GM23338 (cell line): ENCODE measurements around the gene RALBP1. TPM values are rescaled to one million over a fixed set of nuclear protein-coding genes. Genes with fewer than 3 reads are reported as not detected.

Experiments
- ATAC-seq: fragments of 200-7000 bp; cut with Tn5 transposase; 3 replicates; pipeline ENCODE4 v1.9.1; 2020
- DNase-seq: peaks from one replicate; pipeline ENCODE4 v3.0.0-alpha.2; 2015; ENCODE audit warnings: low spot score
- H2AFZ ChIP-seq: fragments of 200-600 bp; sonication (generic); 2 replicates; pipeline ENCODE4 v1.8.0; 2016; ENCODE audit warnings: antibody characterized with exemption, mild to moderate bottlenecking, moderate library complexity
- H3F3A ChIP-seq: fragments of 200-600 bp; sonication (generic); replicated peaks from 2 replicates; pipeline ENCODE4 v1.8.0; 2017; ENCODE audit warnings: antibody characterized with exemption, mixed run types, low read depth
- H3K27ac ChIP-seq: fragments of 200-600 bp; sonication (generic); 2 replicates; pipeline ENCODE4 v1.6.1; 2016; ENCODE audit warnings: low read depth
- H3K27me3 ChIP-seq: fragments of 200-600 bp; sonication (generic); 2 replicates; pipeline ENCODE4 v1.8.0; 2016; ENCODE audit warnings: mild to moderate bottlenecking, mixed run types, moderate library complexity; ENCODE audit not compliant: insufficient read depth
- H3K36me3 ChIP-seq: fragments of 200-600 bp; sonication (generic); 2 replicates; pipeline ENCODE4 v1.8.0; 2016; ENCODE audit warnings: mild to moderate bottlenecking; ENCODE audit not compliant: insufficient read depth
- H3K4me1 ChIP-seq: fragments of 200-600 bp; sonication (generic); 2 replicates; pipeline ENCODE4 v1.8.0; 2016; ENCODE audit warnings: mild to moderate bottlenecking, moderate library complexity; ENCODE audit not compliant: insufficient read depth
- H3K4me2 ChIP-seq: fragments of 200-600 bp; sonication (generic); 2 replicates; pipeline ENCODE4 v1.7.1; 2017; ENCODE audit warnings: mixed run types
- H3K4me3 ChIP-seq: fragments of 200-600 bp; sonication (generic); 2 replicates; pipeline ENCODE4 v1.6.1; 2016; ENCODE audit warnings: mixed run types
- H3K79me2 ChIP-seq: fragments of 200-600 bp; sonication (generic); replicated peaks from 2 replicates; pipeline ENCODE4 v1.8.0; 2017; ENCODE audit warnings: mild to moderate bottlenecking; ENCODE audit not compliant: insufficient read depth
- H3K9me2 ChIP-seq: fragments of 200-600 bp; sonication (generic); 2 replicates; pipeline ENCODE4 v1.8.0; 2017; ENCODE audit not compliant: insufficient read depth
- H4K20me1 ChIP-seq: fragments of 200-600 bp; sonication (generic); replicated peaks from 2 replicates; pipeline ENCODE4 v1.8.0; 2017; ENCODE audit warnings: mild to moderate bottlenecking; ENCODE audit not compliant: insufficient read depth
- H3K27ac Mint-ChIP-seq: 2 replicates; pipeline ENCODE4 v1.8.0; 2020; ENCODE audit warnings: inconsistent platforms, mild to moderate bottlenecking, moderate library complexity, mixed read lengths
- H3K27me3 Mint-ChIP-seq: 3 replicates; pipeline ENCODE4 v1.8.0; 2022; ENCODE audit warnings: low read depth, mild to moderate bottlenecking, moderate library complexity, mixed read lengths, inconsistent platforms; ENCODE audit not compliant: insufficient read depth, poor library complexity
- H3K36me3 Mint-ChIP-seq: 3 replicates; pipeline ENCODE4 v1.8.0; 2021; ENCODE audit warnings: low read depth, mild to moderate bottlenecking, inconsistent platforms, moderate library complexity, mixed read lengths
- H3K4me1 Mint-ChIP-seq: 3 replicates; pipeline ENCODE4 v1.8.0; 2020; ENCODE audit warnings: mild to moderate bottlenecking, inconsistent platforms, mixed read lengths
- H3K4me3 Mint-ChIP-seq: 3 replicates; pipeline ENCODE4 v1.8.0; 2021; ENCODE audit warnings: moderate library complexity, mild to moderate bottlenecking, inconsistent platforms, mixed read lengths
- H3K9me3 Mint-ChIP-seq: 3 replicates; pipeline ENCODE4 v1.8.0; 2020; ENCODE audit warnings: moderate library complexity, mild to moderate bottlenecking, inconsistent platforms, mixed read lengths
- CREB1 ChIP-seq: fragments of 250-450 bp; sonication (Bioruptor Pico); IDR thresholded peaks from 2 replicates; pipeline ENCODE4 v1.5.0; 2020; ENCODE audit warnings: low read depth, mild to moderate bottlenecking, moderate library complexity
- ETS1 ChIP-seq: IDR thresholded peaks from 2 replicates; pipeline ENCODE4 v1.6.1; 2016; ENCODE audit warnings: antibody characterized with exemption
- EZH2 ChIP-seq: fragments of 200-600 bp; sonication (generic); IDR thresholded peaks from one replicate; pipeline ENCODE4 v1.8.0; 2017; ENCODE audit warnings: antibody characterized with exemption, mild to moderate bottlenecking, low read depth; ENCODE audit not compliant: unreplicated experiment
- EZH2phosphoT487 ChIP-seq: fragments of 200-600 bp; sonication (generic); IDR thresholded peaks from one replicate; pipeline ENCODE4 v1.8.1; 2018; ENCODE audit warnings: antibody characterized with exemption; ENCODE audit not compliant: unreplicated experiment
- JUNB ChIP-seq: IDR thresholded peaks from one replicate; pipeline ENCODE4 v1.6.1; 2016; ENCODE audit warnings: antibody characterized with exemption; ENCODE audit not compliant: unreplicated experiment
- NANOG ChIP-seq: IDR thresholded peaks from 2 replicates; pipeline ENCODE4 v1.6.1; 2016; ENCODE audit warnings: antibody characterized with exemption, borderline replicate concordance
- POLR2AphosphoS5 ChIP-seq: IDR thresholded peaks from 2 replicates; pipeline ENCODE4 v1.6.1; 2016; ENCODE audit warnings: antibody characterized with exemption, low read depth
- REST ChIP-seq: IDR thresholded peaks from one replicate; pipeline ENCODE4 v1.6.1; 2018; ENCODE audit warnings: antibody characterized with exemption; ENCODE audit not compliant: unreplicated experiment
- STAT1 ChIP-seq: IDR thresholded peaks from one replicate; pipeline ENCODE4 v1.6.1; 2016; ENCODE audit warnings: antibody characterized with exemption; ENCODE audit not compliant: unreplicated experiment
- ZNF114 ChIP-seq: fragments of 250-450 bp; sonication (Bioruptor Pico); IDR thresholded peaks from 2 replicates; pipeline ENCODE4 v1.5.0; 2020; ENCODE audit warnings: mild to moderate bottlenecking, moderate library complexity
- ZNF331 ChIP-seq: fragments of 250-450 bp; sonication (Bioruptor Pico); IDR thresholded peaks from 2 replicates; pipeline ENCODE4 v1.5.0; 2020; ENCODE audit warnings: low read depth, mild to moderate bottlenecking, moderate library complexity
- polyA plus RNA-seq: library from polyadenylated mRNA; unstranded; fragments of >200 nt; fragmentation: Nextera tagmentation; extraction: Ambion mirVana; gene quantifications from 2 replicates; pipeline ENCODE4 v1.2.1, GENCODE V29; 2016
- total RNA-seq: library from RNA; depleted of rRNA; stranded (reverse); fragments of >200 nt; shearing (Covaris generic); gene quantifications from 2 replicates; pipeline ENCODE4 v1.2.3, GENCODE V29; 2014
- TF ChIP-seq, protein P1 (sequence below): fragments of 250-450 bp; sonication (Bioruptor Pico); IDR thresholded peaks from 2 replicates; pipeline ENCODE4 v1.5.0; 2020; ENCODE audit warnings: mild to moderate bottlenecking, moderate library complexity
- TF ChIP-seq, protein P2 (sequence below), 2 experiments: fragments of 200-600 bp in 1 of 2; sonication (generic) in 1 of 2; conservative IDR thresholded peaks; 2 replicates each; pipeline versions ENCODE4 v1.5.1 to v1.6.1; 2016 to 2017; ENCODE audit warnings: antibody characterized with exemption in 2 of 2, low read depth in 2 of 2, mild to moderate bottlenecking in 2 of 2, moderate library complexity in 1 of 2

Gene RALBP1
- total and polyA plus RNA-seq, 2 experiments from 2014 or later = 80.9 to 103 TPM

GRCh38 chr18:9482790-9483189 lies 7.5 kb downstream of the RALBP1 start:
- Histone ChIP-seq H4K20me1 (peaks cover 16% of the 10 kb centered on the region), H3K4me1 (no peaks in the 10 kb centered on the region; the same call in 1 of the 2 replicates), H3F3A (no peaks in the 10 kb centered on the region), H3K27me3 (no peaks in the 10 kb centered on the region), H3K9me2 (peaks cover 3% of the 10 kb centered on the region; the same call in 1 of the 2 replicates), H3K4me3 (no peak overlapping the region), H3K36me3 (no peaks in the 10 kb centered on the region; the same call in 1 of the 2 replicates), H3K79me2 (peaks cover 96% of the 10 kb centered on the region), H3K27ac (no peak overlapping the region), H2AFZ (no peak overlapping the region), H3K4me2 (no peak overlapping the region)
- Mint-ChIP-seq H3K4me3 (no peak overlapping the region), H3K36me3 (peaks cover 30% of the 10 kb centered on the region), H3K4me1 (no peaks in the 10 kb centered on the region), H3K27me3 (peaks cover 2% of the 10 kb centered on the region), H3K9me3 (no peaks in the 10 kb centered on the region), H3K27ac (peak overlapping the region; percentile 49; the same call in 1 of the 2 replicates)
- ATAC-seq (no peak), DNase-seq (no peak)
- TF ChIP-seq ETS1 = no peak
- no peak for TF ChIP-seq CREB1 (CRISPR knock-in tag)
- TF ChIP-seq, protein P1, sequence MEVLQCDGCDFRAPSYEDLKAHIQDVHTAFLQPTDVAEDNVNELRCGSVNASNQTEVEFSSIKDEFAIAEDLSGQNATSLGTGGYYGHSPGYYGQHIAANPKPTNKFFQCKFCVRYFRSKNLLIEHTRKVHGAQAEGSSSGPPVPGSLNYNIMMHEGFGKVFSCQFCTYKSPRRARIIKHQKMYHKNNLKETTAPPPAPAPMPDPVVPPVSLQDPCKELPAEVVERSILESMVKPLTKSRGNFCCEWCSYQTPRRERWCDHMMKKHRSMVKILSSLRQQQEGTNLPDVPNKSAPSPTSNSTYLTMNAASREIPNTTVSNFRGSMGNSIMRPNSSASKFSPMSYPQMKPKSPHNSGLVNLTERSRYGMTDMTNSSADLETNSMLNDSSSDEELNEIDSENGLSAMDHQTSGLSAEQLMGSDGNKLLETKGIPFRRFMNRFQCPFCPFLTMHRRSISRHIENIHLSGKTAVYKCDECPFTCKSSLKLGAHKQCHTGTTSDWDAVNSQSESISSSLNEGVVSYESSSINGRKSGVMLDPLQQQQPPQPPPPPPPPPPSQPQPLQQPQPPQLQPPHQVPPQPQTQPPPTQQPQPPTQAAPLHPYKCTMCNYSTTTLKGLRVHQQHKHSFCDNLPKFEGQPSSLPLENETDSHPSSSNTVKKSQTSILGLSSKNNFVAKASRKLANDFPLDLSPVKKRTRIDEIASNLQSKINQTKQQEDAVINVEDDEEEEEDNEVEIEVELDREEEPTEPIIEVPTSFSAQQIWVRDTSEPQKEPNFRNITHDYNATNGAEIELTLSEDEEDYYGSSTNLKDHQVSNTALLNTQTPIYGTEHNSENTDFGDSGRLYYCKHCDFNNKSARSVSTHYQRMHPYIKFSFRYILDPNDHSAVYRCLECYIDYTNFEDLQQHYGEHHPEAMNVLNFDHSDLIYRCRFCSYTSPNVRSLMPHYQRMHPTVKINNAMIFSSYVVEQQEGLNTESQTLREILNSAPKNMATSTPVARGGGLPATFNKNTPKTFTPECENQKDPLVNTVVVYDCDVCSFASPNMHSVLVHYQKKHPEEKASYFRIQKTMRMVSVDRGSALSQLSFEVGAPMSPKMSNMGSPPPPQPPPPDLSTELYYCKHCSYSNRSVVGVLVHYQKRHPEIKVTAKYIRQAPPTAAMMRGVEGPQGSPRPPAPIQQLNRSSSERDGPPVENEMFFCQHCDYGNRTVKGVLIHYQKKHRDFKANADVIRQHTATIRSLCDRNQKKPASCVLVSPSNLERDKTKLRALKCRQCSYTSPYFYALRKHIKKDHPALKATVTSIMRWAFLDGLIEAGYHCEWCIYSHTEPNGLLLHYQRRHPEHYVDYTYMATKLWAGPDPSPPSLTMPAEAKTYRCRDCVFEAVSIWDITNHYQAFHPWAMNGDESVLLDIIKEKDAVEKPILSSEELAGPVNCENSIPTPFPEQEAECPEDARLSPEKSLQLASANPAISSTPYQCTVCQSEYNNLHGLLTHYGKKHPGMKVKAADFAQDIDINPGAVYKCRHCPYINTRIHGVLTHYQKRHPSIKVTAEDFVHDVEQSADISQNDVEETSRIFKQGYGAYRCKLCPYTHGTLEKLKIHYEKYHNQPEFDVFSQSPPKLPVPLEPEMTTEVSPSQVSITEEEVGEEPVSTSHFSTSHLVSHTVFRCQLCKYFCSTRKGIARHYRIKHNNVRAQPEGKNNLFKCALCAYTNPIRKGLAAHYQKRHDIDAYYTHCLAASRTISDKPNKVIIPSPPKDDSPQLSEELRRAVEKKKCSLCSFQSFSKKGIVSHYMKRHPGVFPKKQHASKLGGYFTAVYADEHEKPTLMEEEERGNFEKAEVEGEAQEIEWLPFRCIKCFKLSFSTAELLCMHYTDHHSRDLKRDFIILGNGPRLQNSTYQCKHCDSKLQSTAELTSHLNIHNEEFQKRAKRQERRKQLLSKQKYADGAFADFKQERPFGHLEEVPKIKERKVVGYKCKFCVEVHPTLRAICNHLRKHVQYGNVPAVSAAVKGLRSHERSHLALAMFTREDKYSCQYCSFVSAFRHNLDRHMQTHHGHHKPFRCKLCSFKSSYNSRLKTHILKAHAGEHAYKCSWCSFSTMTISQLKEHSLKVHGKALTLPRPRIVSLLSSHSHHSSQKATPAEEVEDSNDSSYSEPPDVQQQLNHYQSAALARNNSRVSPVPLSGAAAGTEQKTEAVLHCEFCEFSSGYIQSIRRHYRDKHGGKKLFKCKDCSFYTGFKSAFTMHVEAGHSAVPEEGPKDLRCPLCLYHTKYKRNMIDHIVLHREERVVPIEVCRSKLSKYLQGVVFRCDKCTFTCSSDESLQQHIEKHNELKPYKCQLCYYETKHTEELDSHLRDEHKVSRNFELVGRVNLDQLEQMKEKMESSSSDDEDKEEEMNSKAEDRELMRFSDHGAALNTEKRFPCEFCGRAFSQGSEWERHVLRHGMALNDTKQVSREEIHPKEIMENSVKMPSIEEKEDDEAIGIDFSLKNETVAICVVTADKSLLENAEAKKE (CRISPR knock-in tag) = no peak
- TF ChIP-seq ZNF331 (CRISPR knock-in tag) = no peak
- TF ChIP-seq JUNB = no peak
- TF ChIP-seq NANOG = no peak
- TF ChIP-seq, protein P2, sequence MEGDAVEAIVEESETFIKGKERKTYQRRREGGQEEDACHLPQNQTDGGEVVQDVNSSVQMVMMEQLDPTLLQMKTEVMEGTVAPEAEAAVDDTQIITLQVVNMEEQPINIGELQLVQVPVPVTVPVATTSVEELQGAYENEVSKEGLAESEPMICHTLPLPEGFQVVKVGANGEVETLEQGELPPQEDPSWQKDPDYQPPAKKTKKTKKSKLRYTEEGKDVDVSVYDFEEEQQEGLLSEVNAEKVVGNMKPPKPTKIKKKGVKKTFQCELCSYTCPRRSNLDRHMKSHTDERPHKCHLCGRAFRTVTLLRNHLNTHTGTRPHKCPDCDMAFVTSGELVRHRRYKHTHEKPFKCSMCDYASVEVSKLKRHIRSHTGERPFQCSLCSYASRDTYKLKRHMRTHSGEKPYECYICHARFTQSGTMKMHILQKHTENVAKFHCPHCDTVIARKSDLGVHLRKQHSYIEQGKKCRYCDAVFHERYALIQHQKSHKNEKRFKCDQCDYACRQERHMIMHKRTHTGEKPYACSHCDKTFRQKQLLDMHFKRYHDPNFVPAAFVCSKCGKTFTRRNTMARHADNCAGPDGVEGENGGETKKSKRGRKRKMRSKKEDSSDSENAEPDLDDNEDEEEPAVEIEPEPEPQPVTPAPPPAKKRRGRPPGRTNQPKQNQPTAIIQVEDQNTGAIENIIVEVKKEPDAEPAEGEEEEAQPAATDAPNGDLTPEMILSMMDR (conservative IDR thresholded peaks at IDR 0.05; ENCODE audit: low read depth in 2 of 2) = no peak
- TF ChIP-seq EZH2 = no peak
- TF ChIP-seq ZNF114 (CRISPR knock-in tag) = no peak
- TF ChIP-seq REST = no peak
- no peak for TF ChIP-seq STAT1
- no peak for TF ChIP-seq EZH2phosphoT487
- no peak for TF ChIP-seq POLR2AphosphoS5
